Glomerular visceral epithelial cell (primary cell): ENCODE data around the gene NKX6-1.

ENCODE experiments used
- DNase-seq: peaks from one replicate; pipeline ENCODE4 v3.0.0-alpha.2; 2016; ENCODE audit errors: extremely low spot score

Gene NKX6-1

GRCh38 chr4:84479663-84480062, 19.4 kb downstream of the NKX6-1 start:
- DNase-seq = no peak

- DNase-seq = no peak
Observed at GRCh38 chr4:84477738-84478137, 21.4 kb downstream of the NKX6-1 start.

DNA sequence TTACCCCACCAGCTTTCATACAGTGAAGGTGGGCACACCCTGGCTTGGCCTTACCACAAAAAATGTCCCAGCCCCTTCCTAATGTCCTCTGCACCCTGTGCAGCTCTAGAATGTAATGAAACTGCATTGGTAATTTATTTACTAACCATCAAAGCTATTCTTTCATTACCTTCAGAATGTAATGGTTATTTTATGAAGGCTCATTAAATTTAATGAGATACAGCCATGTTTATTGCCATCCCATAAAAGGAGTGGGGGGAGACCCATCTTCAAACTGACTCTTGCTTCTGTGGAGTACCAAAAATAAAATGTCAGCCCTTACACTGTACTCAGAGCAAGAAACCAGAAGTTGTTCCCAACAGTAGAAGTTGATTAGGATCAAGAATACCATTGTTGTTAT, 25.0 kb downstream of the NKX6-1 start:
- no peak for DNase-seq

GRCh38 chr4:84472154-84472553, 26.9 kb downstream of the NKX6-1 start:
- DNase-seq = no peak

DNA sequence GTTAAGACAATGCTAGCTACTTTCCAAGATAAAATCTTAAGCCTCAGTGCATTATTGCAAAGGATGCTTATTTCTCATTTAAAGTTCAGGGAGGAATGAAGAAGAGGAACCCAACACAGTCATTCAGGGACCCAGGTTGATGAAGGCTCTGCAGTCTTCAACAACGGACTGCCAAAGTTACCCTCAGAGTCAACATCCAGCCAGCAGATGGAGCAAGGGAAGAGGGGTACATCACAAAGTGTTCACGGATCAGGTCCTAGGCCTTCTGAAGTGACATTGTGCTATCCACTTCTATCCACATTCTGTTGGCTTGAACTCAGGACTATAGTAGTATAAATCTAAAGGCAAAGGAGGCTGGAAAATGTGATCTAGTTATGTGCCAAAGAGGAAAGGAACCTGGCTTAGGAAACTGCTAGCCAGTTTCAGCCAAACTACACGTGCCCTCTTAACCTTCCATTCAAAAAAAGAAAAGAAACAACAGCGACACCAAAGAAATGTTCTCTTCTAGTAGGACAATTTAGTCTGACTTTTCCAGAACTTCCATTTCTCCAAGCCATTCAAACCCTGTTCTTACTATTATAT, 28.8 kb downstream of the NKX6-1 start:
- DNase-seq = no peak

- DNase-seq = no peak
Observed at GRCh38 chr4:84467601-84468000, 31.5 kb downstream of the NKX6-1 start.

- no peak for DNase-seq
Observed at GRCh38 chr4:84459783-84460182, 39.3 kb downstream of the NKX6-1 start.

GRCh38 chr4:84456157-84456556, 42.9 kb downstream of the NKX6-1 start:
- DNase-seq = no peak

- no peak for DNase-seq
Observed at GRCh38 chr4:84455697-84456096, 43.4 kb downstream of the NKX6-1 start.

DNA sequence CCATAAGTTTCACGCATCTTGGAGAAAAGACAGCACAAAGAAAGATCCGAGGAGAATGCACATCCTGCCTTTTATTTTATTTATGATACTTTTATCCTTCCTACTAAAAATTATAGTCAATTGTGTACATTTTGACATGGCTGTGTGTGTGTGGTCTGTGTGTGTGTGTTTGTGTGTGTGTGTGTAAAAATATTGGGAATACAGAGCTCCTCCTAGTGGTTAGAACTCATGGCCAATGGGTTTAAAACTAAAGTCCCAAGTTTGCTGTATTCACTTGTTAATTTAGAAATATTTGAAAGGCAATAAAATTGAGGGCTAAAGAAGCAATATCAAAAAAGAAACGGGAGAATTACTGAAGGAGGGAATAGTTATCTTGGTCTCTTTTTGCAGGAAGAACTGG, 47.5 kb downstream of the NKX6-1 start:
- DNase-seq = peak; percentile 3

DNA sequence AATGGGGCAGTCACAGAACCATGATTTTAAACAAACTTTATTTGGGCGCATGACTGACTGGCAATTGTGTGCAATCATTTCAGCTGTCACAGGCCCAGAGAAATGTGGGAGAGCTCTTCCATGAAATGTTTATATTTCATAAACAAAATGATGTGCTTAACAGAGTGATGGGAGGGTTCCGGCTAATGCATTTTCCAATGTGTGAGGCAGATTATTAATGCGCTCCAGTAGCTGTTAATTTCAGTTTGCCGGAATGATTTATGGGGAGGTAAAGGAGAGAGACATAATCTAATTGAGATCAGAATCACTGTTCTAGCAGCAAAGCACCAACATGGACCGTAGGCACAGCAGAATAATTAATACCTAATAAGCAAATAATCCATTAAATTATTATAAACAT, 55.6 kb downstream of the NKX6-1 start:
- no peak for DNase-seq

- DNase-seq = no peak
Observed at GRCh38 chr4:84442778-84443177, 56.3 kb downstream of the NKX6-1 start.
